GDM1 (cell line): ENCODE data around the gene CHST14.

Source experiments
- DNase-seq: peaks from one replicate; lab custom pipeline; 2025; lab: John Stamatoyannopoulos, UW

The CHST14 gene

DNA sequence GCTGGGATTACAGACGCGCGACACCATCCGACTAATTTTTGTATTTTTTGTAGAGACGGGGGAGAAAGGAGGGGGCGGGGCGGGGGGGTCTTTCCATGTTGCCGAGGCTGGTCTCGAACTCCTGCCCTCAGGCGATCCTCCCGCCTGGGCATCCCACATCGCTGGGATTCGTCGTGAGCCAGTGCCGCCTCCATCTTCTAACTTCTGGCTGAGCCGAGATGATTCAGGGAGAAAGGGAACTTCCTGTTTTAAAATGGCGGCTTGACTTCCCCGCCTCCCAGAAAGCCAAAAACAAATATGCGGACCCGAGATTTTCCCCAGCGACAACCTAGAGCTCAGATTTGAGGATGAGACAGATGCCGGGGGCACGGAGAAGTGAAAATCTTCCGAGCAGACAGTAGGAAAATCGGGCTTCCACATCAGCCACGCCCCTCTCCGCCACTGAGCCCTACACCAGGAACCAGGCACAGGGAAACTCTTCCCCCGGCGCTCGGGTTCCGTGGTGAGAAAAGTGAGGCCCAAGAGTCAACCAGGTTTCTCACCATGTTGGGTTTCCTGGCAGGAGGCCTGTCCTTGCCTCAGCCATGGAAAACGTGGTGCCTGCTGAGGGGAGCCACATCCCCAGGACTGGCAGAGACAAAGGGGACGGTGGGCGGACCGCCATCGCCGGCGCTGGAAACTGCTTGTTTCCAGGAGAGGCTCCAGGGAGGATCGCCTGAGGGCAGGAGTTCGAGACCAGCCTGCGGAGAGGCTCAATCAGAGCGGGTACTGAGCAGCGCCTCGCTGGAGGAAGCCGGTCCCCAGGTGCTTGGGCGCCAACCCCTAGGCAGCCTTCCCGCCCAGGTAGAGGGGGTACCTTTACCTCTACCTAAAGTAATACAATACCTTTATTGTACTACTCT is 18.7 kb downstream of the CHST14 start:
- no peak for DNase-seq

DNA sequence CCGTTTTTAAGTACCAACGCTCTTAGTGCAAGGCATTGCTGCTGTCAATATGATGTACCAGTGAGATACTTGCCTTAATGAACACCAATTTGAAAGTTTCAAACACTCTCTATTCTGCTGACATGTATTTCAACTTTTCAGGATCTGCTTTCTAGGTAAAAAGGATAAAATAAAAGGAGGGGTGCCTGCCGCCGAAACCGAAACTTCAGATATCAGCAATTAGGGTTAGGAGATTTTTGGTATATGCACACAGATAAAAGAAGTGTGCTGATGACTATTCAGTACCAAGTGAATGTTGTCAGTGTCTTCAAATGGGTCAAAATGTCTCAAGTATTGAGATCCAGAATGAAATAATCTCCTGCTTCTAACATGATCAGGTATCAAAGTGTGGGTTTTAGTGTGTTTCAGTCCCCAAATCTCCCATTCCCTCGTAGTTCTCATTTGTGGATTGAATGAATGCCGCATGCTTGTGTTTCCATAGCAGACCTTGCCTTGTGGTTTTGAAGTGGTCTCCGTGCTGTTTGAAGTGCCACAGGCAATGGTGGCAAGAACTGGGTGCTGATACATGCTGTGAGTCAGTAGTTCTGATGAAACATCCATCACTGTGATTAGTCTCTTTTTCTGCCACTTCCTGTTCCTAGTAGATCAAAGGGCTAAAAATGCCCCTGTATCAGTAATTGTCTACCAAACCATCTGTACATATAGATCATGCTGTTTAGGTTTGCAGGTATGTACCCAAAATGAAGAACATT is 22.5 kb downstream of the CHST14 start:
- no peak for DNase-seq

DNA sequence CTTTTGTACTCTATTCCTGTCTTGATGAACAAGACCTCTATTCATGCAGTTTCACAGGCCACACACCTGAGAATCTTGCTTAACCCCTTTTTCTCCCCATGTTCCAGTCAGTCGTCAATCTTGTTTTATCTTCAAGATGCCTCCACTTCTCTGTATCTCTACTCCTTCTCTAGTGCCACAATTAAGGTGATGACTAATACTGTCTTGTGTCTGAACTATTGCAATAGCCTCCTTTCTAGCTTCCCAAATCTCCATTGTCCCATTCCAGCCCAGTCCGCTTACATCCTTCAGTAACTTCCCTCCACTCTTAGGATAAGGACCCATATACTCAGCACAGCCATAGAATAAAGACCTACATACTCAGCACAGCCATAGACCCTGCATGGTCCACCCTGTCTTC is 24.7 kb downstream of the CHST14 start:
- DNase-seq = no peak

DNA sequence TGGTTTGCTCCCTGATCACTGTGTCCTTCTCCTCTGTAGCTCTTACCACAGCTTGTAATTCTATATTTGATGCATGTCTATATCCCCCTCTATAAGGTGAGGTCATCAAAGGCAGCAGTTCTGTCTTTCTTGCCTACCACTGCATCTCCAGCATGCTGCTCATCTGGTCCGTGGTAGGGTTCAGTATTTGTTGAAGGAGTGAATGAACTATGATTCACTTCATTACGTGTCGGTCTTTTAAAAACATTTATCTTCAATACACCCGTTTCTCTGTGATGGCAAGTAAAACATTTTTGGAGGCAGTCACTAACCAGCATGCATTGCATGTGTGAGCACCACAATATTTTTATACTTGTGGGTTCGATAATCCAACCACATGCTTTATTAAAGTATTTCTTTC is 27.6 kb downstream of the CHST14 start:
- no peak for DNase-seq

DNA sequence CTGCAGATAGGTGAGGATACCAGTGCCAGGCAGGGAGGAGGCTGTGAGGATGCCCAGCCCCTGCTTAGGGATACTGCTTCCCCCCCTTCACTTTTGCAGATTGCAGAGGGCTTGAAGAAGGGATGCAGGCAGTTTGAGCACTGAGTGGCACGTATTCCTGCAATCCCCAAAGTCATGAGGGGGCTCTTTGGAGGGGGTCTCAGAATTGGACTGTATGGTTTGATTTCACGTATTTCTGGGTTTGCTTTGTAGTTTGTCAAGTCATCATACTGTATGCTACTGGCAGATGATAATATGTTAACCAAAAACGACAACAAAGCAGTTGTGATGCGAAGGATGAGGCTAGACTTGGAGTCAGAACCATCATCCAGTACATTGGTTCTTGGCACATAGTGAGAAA is 28.1 kb downstream of the CHST14 start:
- DNase-seq = no peak

DNA sequence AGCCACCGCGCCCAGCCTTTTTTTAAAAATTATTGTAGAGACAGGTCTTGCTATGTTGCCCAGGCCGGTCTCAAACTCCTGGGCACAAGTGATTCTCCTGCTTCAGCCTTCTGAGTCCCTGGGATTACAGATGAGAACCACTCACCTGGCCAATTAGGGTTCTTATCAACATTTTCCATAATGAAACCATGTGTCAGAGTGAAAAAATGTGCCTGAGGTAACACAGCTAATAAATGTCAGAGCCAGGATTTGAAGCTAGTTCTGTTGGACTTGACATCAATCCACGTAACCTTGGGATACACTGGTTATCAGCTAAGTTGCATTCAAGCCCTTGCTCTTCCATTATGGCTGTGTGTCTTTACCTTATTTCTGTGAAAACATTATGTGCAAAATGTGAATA is 29.1 kb downstream of the CHST14 start:
- no peak for DNase-seq

DNA sequence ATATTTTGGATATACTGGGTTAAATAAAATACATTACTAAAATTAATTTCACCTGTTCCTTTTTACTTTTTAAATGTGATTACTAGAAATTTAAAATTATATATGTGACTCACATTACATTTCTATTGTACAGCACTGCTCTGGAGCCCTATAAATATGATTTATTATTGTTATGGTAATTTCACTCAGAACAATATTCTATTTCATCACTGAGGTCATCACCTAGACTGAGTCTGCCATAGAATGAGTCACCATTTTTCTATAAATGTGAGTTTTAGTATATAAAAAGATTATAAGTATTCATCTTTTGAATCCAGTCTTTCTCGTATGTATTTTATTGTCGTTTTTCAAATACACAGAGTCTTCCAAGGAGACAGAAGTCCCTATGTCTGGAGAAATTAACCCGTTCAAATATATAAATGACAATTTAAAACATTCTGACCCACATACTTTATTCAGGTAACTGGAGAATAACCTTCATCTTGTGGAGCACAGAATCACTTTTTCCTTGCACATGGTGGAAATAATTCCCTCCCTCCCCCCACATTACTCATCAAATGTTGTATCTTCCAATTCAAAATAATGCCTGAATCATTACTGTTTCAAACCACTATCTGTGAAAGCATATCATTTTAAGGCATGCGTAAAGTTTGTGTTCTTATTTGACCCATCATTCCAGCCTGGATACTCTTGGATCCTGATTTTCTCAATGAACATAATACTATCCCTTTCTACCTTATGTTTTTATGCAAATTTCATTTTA is 30.0 kb downstream of the CHST14 start:
- no peak for DNase-seq

DNA sequence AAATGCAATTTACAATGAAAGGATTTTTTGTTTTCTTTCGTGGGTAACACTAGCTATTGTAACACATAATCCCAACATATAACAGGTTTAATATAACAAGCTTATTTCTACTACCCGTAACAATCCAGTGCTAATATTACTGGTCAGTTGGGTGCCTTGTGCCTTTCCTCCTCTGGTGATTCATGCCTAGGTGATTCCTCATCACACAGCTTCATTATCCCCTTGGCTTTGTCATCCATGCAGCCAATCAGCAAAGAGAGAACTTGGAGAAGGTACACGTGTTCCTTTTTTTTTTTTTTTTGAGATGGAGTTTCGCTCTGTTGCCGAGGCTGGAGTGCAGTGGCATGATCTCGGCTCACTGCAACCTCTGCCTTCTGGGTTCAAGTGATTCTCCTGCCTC is 30.7 kb downstream of the CHST14 start:
- DNase-seq = no peak

DNA sequence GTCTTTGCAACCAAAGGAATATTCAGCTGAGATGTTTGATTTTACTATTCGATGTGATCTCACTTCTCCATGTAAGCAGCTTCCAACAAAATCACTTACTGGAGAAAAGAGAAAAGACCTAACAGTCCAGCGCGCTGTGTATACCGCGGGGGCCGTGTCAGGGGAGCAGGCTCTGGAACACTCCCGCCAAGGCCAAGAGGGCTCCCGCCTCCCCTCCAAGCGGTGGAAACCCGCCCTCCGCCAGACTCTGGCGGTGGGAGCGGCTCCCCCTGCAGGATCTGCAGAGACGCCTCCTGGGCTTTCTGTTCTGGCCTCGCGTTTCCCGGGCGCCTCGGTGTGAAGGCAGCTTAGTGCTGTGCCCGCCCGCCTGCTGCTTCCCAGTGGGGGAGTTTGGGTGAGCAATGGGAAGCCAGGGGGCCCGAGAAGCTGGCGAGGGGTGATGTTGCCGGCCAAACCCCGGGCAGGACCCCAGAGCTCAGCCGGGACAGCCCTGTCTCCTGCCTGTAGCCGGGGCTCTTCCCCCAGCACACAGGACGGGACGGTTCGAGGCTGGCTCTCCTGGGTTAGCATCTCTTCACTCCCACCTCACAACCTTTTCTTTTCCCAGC is 36.3 kb downstream of the CHST14 start:
- DNase-seq = peak; percentile 13

DNA sequence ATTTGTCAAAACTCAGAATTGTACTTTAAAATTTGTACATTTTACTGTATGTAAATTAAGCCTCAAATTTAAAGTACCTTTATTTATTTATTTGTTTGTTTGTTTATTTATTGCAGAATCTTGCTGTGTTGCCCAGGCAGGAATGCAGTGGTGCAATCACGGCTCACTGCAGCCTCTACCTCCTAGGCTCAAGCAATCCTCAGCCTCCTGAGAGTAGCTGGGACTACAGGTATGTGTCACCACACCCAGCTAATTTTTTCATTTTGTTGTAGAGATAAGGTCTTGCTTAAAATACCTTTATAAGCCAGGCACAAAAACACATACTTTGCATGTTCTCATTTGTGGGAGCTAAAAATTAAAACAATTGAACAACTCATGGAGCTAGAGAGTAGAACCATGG is 37.4 kb downstream of the CHST14 start:
- no peak for DNase-seq

DNA sequence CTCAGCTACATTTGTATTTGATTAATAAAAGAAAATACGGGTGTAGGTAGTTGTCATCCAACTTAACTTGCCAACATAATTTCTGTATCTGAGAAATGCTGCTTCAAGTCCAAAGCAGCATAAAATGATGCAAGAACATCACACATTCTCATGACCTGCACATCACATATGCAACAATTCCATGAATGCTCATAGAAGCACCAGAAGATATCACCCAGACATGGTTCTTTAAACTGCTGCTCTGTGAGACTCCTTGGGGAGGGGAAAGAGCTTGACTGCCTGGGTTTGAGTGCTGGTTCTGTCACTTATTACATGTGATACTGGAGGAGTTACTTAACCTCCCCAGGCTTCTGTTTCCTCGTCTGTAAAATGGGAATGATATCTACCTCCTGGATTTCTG is 39.4 kb downstream of the CHST14 start:
- no peak for DNase-seq

DNA sequence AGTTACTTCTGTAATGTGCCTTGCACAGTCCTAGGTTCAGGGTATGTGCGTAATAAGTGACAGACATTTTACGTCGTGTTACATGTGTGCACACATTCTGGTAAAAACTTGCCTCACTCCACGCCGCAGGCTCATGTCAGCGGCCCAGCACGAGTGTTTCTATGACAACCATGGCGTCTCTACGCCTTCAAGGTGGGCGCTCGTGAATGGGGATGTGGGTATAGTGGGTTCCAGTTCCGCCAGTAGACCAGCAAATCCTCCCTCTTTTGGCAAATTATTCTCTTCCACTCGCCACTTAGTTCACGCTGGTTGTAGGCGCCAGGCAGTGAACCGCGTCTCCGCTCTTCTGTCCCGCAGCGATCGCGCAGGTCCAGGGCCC is 40.3 kb downstream of the CHST14 start:
- DNase-seq = no peak

DNA sequence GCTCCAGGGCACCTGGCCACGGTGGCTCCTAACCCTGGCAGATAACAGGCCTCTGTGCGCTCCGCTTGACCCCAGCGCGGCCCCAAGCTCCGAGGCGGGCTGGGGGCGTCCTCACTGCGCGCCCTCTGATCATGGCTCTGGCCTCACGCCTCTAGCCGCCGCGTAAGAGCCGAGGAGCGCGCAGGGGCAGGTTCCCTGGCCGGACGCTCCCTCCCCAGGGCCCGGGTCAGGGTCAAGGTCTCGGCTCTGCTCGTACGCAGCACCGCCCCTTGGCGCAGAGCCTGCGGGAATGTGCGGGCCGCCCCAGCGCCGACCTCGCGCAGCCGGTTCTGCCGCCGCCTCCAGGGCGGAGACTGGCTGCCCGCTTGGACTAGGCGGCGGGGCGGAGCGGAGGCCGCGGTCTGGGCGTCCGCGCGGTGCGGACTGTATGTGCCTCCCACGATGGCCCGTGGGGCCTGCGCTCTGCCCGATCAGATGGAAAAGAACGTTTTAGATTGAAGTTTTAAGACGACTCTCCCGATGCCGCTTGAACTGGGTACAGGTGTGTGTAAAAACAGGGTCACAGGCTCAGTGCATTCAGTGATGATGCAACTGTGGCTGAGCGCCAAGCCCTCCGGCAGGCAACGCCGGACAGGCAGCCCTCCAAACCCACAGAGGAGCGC is 40.8 kb downstream of the CHST14 start:
- no peak for DNase-seq

DNA sequence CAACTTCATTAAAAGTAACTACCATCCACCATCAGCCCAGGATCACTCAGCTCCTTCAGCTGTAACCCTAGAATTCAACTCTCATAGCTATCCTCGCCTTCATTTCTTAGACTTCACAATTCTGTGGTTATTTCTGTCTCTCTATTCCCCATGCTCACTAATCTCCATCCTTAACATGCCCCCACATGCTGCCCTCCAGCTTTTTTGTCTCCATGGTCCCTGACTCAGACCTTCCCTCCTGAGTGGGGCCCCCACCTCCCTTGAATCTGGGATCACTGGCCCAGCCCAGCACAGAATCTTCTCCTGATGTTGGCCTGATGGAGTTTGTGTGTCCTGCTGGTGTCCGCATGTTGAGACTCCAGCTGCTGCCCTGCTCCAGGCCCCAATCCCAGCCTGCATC is 41.7 kb downstream of the CHST14 start:
- no peak for DNase-seq

DNA sequence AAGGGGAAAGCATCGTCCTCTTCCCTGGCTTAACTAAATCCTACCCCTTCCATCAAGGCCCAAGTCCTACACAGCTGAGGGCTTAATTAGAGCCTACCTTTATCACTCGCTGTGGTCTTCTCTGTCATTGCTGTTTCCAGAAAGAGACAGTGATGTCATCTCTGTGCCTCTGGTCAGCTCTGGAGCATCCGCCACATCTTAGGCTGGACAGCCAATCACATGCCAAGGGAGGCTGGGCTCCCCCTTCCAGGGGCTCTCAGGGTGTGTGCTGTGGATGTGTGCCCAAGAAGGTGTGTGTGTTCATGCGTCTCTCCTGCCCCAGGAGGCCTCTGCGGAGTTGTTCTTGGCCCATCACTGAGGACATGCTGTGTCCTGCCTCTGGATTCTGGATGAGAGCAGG is 42.8 kb downstream of the CHST14 start:
- no peak for DNase-seq

DNA sequence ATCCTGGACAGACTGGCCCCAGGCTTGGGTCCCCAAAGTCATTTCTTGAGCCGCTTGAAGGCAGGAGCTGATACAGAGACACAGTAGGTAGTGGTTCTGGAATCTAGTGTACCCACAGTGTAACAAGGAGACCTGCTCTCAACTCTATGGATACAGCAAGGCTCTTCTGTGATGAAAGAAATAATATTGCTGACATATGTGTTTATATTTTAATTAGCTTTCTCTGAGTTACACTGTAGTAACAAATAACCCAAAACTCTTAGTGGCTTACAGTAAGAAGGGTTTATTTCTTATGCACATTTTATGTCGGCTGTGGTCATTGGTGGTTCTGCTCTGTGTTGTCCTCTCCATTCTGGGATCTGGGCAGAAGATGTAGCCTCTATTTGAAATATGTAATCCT is 45.5 kb downstream of the CHST14 start:
- DNase-seq = no peak
